GM12878 (cell line): ENCODE results near the gene ADAM21. TPM values are rescaled to one million over a fixed set of nuclear protein-coding genes. Genes with fewer than 3 reads are reported as not detected.
"Not testable (repeated sequence)": the region's sequence is repeated elsewhere in the genome, so short reads cannot be mapped to it uniquely, and the experiment has no call there.

Source experiments
- ATAC-seq: fragments of 200-7000 bp; cut with Tn5 transposase; 3 replicates; pipeline ENCODE4 v1.9.1; 2020; ENCODE audit warnings: mild to moderate bottlenecking, moderate library complexity
- BruUV-seq: library from RNA; stranded (reverse); fragments of 400-500 nt; replicated peaks from 2 replicates; lab custom pipeline; 2021; lab: Mats Ljungman, UMichigan
- CTCF ChIA-PET: fragments of 300-600 bp; sonication (Branson Sonifier 250); formaldehyde crosslinking; extraction: SDS; loops from one replicate; lab custom pipeline; 2021; ENCODE audit warnings: inconsistent platforms; lab: Yijun Ruan, JAX
- POLR2A ChIA-PET: fragments of 350-600 bp; formaldehyde crosslinking; extraction: SDS; loops from one replicate; lab custom pipeline; 2021; ENCODE audit warnings: inconsistent platforms; lab: Charles Lee
- RAD21 ChIA-PET: fragments of 300-600 bp; sonication (Branson Sonifier 250); formaldehyde crosslinking; loops from one replicate; lab custom pipeline; 2023; ENCODE audit warnings: antibody characterized with exemption; ENCODE audit not compliant: unreplicated experiment; lab: Charles Lee
- SMC1A ChIA-PET: fragments of 300-600 bp; sonication (Branson Sonifier 250); formaldehyde crosslinking; loops from one replicate; lab custom pipeline; 2023; ENCODE audit not compliant: unreplicated experiment, uncharacterized antibody; lab: Charles Lee
- DNase-seq: peaks from one replicate; pipeline ENCODE4 v3.0.0-alpha.2; 2011; ENCODE audit warnings: low read depth, low spot score
- FAIRE-seq: peaks from 3 replicates; lab custom pipeline; 2011; peaks lifted over from hg19 to GRCh38; lab: Jason Lieb, UNC
- H2AFZ ChIP-seq: 2 replicates; pipeline ENCODE4 v1.6.0; 2011; ENCODE audit warnings: low read depth, low read length, control low read depth; ENCODE audit not compliant: control insufficient read depth
- H3K27ac ChIP-seq: 2 replicates; pipeline ENCODE4 v1.5.1; 2011; ENCODE audit warnings: control low read depth; ENCODE audit not compliant: control insufficient read depth, insufficient read depth
- H3K27me3 ChIP-seq, 2 experiments: replicated peaks in 1 of 2; 2 replicates each; pipeline versions ENCODE4 v1.6.0 to v1.6.1; 2011; ENCODE audit warnings: low read length in 1 of 2; ENCODE audit not compliant: control insufficient read depth in 2 of 2, insufficient read depth in 2 of 2
- H3K36me3 ChIP-seq, 2 experiments: 2 replicates each; pipeline ENCODE4 v1.5.1; 2011; ENCODE audit warnings: low read length in 1 of 2; ENCODE audit not compliant: control insufficient read depth in 2 of 2, insufficient read depth in 2 of 2
- H3K4me1 ChIP-seq: 2 replicates; pipeline ENCODE4 v1.6.1; 2011; ENCODE audit warnings: mild to moderate bottlenecking, low read length, moderate library complexity, mixed read lengths; ENCODE audit not compliant: control insufficient read depth, insufficient read depth
- H3K4me2 ChIP-seq: 2 replicates; pipeline ENCODE4 v1.6.0; 2011; ENCODE audit warnings: control low read depth; ENCODE audit not compliant: control insufficient read depth, insufficient read depth
- H3K4me3 ChIP-seq: fragments of 200-600 bp; sonication (generic); 2 replicates; pipeline ENCODE4 v1.5.1; 2016
- H3K79me2 ChIP-seq: 2 replicates; pipeline ENCODE4 v1.6.0; 2011; ENCODE audit warnings: low read length; ENCODE audit not compliant: control insufficient read depth, insufficient read depth
- H3K9ac ChIP-seq: 2 replicates; pipeline ENCODE4 v1.8.0; 2011; ENCODE audit warnings: low read length, control low read depth, mixed read lengths; ENCODE audit not compliant: control insufficient read depth, insufficient read depth
- H3K9me3 ChIP-seq: replicated peaks from 3 replicates; pipeline ENCODE4 v1.5.1; 2011; ENCODE audit warnings: mild to moderate bottlenecking, low read length; ENCODE audit not compliant: control insufficient read depth, insufficient read depth
- H4K20me1 ChIP-seq: 2 replicates; pipeline ENCODE4 v1.6.0; 2011; ENCODE audit not compliant: control insufficient read depth, insufficient read depth
- BRCA1 ChIP-seq: IDR thresholded peaks from 2 replicates; pipeline ENCODE4 v1.6.1; 2011; ENCODE audit warnings: low read depth, low read length, improper control_type of control experiment
- IKZF2 ChIP-seq, 2 experiments: fragments of 450-650 bp; IDR thresholded peaks; 2 replicates each; pipeline ENCODE4 v1.6.1; 2017; ENCODE audit warnings: mild to moderate bottlenecking in 2 of 2, moderate library complexity in 2 of 2
- MYC ChIP-seq: IDR thresholded peaks from 2 replicates; pipeline ENCODE4 v1.6.1; 2011; ENCODE audit warnings: mild to moderate bottlenecking, low read length, moderate library complexity, inconsistent platforms; ENCODE audit not compliant: insufficient read depth, insufficient replicate concordance, insufficient read length, severe bottlenecking
- NBN ChIP-seq: fragments of 450-650 bp; IDR thresholded peaks from 2 replicates; pipeline ENCODE4 v1.6.1; 2016
- SRF ChIP-seq, 2 experiments: IDR thresholded peaks; 2 replicates each; pipeline ENCODE4 v1.6.1; 2011; ENCODE audit warnings: low read depth in 2 of 2, low read length in 2 of 2, mild to moderate bottlenecking in 1 of 2, moderate library complexity in 1 of 2
- WGBS: methylation state at CpG from one replicate; pipeline ENCODE4 v1.1.6; 2016; ENCODE audit warnings: low lambda C conversion rate; ENCODE audit not compliant: insufficient replicate concordance, insufficient coverage; ENCODE audit errors: missing lambda C conversion rate; 5-methylcytosine and 5-hydroxymethylcytosine counted together
- in situ Hi-C: fragments of 300-500 bp; cut with MboI; formaldehyde crosslinking; loops from 9 replicates; pipeline ENCODE4 v1.14.3; 2018; ENCODE audit warnings: mixed read lengths
- intact Hi-C: fragments of 100-400 bp; cut with micrococcal nuclease; formaldehyde crosslinking; loops from one replicate; pipeline ENCODE4 v1.14.2; 2022; ENCODE audit not compliant: unreplicated experiment
- polyA plus RNA-seq, 11 experiments: library from polyadenylated mRNA; depleted of rRNA in 4 of 11; unstranded in 6 of 11; stranded (reverse) in 5 of 11; fragments of >200 nt; fragmentation: Nextera tagmentation in 4 of 11; fragmentation: Illumina TruSeq in 1 of 11; extraction: Ambion mirVana in 4 of 11; extraction: Trizol in 1 of 11; gene quantifications; 1 replicate in 1 of 11; 2 replicates in 10 of 11; pipeline versions ENCODE4 v1.2.1 to v1.2.3, GENCODE V29; 2011 to 2016; ENCODE audit warnings: inconsistent platforms in 2 of 11, missing spikeins in 2 of 11, low read depth in 1 of 11
- total RNA-seq, 4 experiments: library from RNA; depleted of rRNA in 3 of 4; stranded (reverse); fragments of >200 nt in 3 of 4; fragmentation: Illumina TruSeq in 1 of 4; extraction: Trizol in 1 of 4; gene quantifications; 2 replicates each; pipeline versions ENCODE4 v1.2.1 to v1.2.3, GENCODE V29; 2013 to 2021
- TF ChIP-seq, protein P1 (sequence below): IDR thresholded peaks from 2 replicates; pipeline ENCODE4 v1.6.1; 2011; ENCODE audit warnings: low read depth, low read length, improper control_type of control experiment, borderline replicate concordance

ADAM21 gene
- total and polyA plus RNA-seq, 10 of the 15 experiments (the other 5 are each of a cell fraction or from before 2014, with no cell fraction given), result 0.04 to 0.16 (median 0.13) TPM; not detected in 1

- 31% methylated on average over 4 of the region's 4 CpGs for WGBS
- H3K36me3 ChIP-seq, FAIRE-seq, BruUV-seq, H3K27me3 ChIP-seq, H2AFZ ChIP-seq, H3K4me1 ChIP-seq, ATAC-seq, in situ Hi-C loops, H3K9ac ChIP-seq, H4K20me1 ChIP-seq, H3K27ac ChIP-seq, SMC1A ChIA-PET, H3K9me3 ChIP-seq, H3K4me3 ChIP-seq, POLR2A ChIA-PET, CTCF ChIA-PET, DNase-seq, H3K79me2 ChIP-seq, RAD21 ChIA-PET, H3K4me2 ChIP-seq: not testable (repeated sequence)
- TF ChIP-seq SRF (IDR thresholded peaks at IDR 0.05; ENCODE audit: low read depth in 2 of 2, low read length in 2 of 2), result peak in 1 of 2 experiments; percentile 73; a peak in 1 of 4 replicates
- intact Hi-C loops, result loop anchor here (5.0 kb wide), 1 partner anchor 53 kb away; no protein-coding TSS in a partner anchor
These were observed 32.6 kb upstream of the ADAM21 start for GRCh38 chr14:70419270-70419931.

DNA sequence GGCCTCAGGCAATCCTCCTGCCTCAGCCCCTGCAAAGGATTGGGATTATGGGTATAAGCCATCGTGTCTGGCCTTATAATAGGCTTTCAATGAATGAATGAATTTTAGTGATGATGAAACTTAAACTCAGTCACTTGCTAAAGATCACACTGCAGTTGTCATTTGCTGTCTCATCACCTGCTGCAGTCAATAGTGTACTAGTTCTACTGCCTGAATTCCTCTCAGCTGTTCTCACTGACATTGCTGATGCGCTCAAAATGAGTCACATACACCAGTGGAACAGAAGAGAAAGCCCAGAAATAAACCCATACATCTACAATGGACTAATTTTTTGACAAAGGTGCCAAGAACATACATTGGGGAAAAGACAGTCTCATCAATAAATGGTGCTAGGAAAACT is 29.4 kb upstream of the ADAM21 start:
- ChIA-PET POLR2A (no interaction called here), SMC1A (no interaction called here), CTCF (no interaction called here), RAD21 (no interaction called here)
- H3K36me3 ChIP-seq, result no peaks in the 10 kb centered on the region
- no peak overlapping the region for H3K27ac ChIP-seq
- H3K27me3 ChIP-seq, result no peaks in the 10 kb centered on the region
- H3K4me1 ChIP-seq, result no peaks in the 10 kb centered on the region
- no peak overlapping the region for H3K4me3 ChIP-seq
- H3K79me2 ChIP-seq, result no peaks in the 10 kb centered on the region
- no peak overlapping the region for H3K9ac ChIP-seq
- no peak overlapping the region for H2AFZ ChIP-seq
- no peaks in the 10 kb centered on the region for H4K20me1 ChIP-seq
- in situ Hi-C loops, result no loop called here
- no peak for TF ChIP-seq NBN
- no peak for TF ChIP-seq MYC
- TF ChIP-seq BRCA1, result no peak
- TF ChIP-seq SRF (IDR thresholded peaks at IDR 0.05; ENCODE audit: low read depth in 2 of 2, low read length in 2 of 2), result no peak
- TF ChIP-seq, protein P1, sequence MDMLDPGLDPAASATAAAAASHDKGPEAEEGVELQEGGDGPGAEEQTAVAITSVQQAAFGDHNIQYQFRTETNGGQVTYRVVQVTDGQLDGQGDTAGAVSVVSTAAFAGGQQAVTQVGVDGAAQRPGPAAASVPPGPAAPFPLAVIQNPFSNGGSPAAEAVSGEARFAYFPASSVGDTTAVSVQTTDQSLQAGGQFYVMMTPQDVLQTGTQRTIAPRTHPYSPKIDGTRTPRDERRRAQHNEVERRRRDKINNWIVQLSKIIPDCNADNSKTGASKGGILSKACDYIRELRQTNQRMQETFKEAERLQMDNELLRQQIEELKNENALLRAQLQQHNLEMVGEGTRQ, result no peak
- TF ChIP-seq IKZF2 (IDR thresholded peaks at IDR 0.05), result no peak
- 65% methylated on average over 2 of the region's 2 CpGs for WGBS
- no TSS peak for BruUV-seq
- ATAC-seq, result no peak
- no peak overlapping the region for H3K4me2 ChIP-seq
- no peak for DNase-seq
- intact Hi-C loops, result no loop called here
- no peak for FAIRE-seq
- H3K9me3 ChIP-seq, result no peaks in the 10 kb centered on the region
